ENCODE data around the gene GALNT17.

GRCh38 chr7:71547426-71547825 lies 415.5 kb downstream of the GALNT17 start:
- no peak for TF ChIP-seq CTCF (IDR thresholded peaks at IDR 0.05)
- TF ChIP-seq POLR2A (IDR thresholded peaks at IDR 0.05) = no peak

All from heart left ventricle (tissue), 13 donors.